SK-N-SH treated with all-trans-retinoic acid at 6 μM for 48 hours (cell line): ENCODE results near the gene LRBA.

Experiments used
- ARNTL ChIP-seq: fragments of 450-650 bp; formaldehyde crosslinking; IDR thresholded peaks from 2 replicates; pipeline ENCODE4 v1.5.0; 2020; ENCODE audit warnings: low read depth, mild to moderate bottlenecking, moderate library complexity, borderline replicate concordance
- OSR1 ChIP-seq: fragments of 250-450 bp; sonication (Bioruptor Pico); IDR thresholded peaks from 2 replicates; pipeline ENCODE4 v1.8.0; 2022; ENCODE audit warnings: moderate library complexity, mild to moderate bottlenecking, inconsistent platforms
- ZFP30 ChIP-seq: fragments of 450-650 bp; formaldehyde crosslinking; IDR thresholded peaks from 2 replicates; pipeline ENCODE4 v1.5.0; 2022; ENCODE audit warnings: mild to moderate bottlenecking, moderate library complexity
- TF ChIP-seq, protein P1 (sequence below): fragments of 250-450 bp; sonication (Bioruptor Pico); IDR thresholded peaks from 2 replicates; pipeline ENCODE4 v1.8.0; 2020; ENCODE audit warnings: mild to moderate bottlenecking, moderate library complexity, borderline replicate concordance

DNA sequence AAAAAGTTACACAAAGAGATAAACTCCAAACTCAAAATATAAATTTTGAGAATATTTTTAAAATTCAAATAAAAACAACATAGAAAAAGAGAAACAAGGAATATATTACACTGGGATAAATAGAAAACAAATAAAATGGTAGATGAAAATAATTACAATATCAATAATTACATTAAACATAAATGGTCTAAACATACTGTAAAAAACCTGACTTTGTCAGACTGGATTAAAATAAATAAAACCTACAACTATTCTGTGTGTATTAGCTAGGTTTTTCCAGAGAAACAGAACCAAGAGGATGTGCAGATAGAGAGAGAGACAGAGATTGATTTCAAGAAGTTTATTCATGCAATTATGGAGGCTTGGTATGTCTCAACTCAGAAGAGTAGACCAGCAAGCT, 126.5 kb downstream of the LRBA start:
- no peak for TF ChIP-seq ZFP30
- TF ChIP-seq ARNTL (CRISPR knock-in tag): no peak
- TF ChIP-seq, protein P1, sequence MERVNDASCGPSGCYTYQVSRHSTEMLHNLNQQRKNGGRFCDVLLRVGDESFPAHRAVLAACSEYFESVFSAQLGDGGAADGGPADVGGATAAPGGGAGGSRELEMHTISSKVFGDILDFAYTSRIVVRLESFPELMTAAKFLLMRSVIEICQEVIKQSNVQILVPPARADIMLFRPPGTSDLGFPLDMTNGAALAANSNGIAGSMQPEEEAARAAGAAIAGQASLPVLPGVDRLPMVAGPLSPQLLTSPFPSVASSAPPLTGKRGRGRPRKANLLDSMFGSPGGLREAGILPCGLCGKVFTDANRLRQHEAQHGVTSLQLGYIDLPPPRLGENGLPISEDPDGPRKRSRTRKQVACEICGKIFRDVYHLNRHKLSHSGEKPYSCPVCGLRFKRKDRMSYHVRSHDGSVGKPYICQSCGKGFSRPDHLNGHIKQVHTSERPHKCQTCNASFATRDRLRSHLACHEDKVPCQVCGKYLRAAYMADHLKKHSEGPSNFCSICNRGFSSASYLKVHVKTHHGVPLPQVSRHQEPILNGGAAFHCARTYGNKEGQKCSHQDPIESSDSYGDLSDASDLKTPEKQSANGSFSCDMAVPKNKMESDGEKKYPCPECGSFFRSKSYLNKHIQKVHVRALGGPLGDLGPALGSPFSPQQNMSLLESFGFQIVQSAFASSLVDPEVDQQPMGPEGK (CRISPR knock-in tag): no peak
- no peak for TF ChIP-seq OSR1 (CRISPR knock-in tag)
